ENCODE results near the gene HCAR2.

The HCAR2 gene

DNA sequence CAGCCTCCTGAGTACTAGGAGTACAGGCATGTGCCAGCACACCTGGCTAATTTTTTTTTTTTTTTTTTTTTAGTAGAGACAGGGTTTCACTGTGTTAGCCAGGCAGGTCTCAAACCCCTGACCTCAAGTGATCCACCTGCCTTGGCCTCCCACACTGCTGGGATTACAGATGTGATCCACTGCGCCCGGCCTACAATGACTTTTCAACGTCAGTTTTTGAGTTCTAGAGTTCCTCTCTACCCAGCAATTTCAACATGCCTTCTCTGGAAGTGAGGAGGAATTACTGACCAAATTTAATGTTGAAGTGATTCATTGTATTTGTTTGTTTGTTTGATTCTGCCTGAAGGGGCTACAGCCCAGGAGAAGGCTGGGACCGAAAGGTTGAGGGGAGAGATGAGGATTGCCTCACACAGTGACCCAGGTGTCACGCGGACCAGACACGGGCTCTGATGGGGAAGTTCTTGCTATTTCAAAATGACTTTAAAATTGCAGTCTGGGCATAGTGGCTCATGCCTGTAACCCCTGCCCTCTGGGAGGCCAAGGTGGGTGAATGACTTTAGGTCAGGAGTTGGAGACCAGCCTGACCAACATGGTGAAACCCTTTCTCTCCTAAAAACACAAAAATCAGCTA lies 40.9 kb upstream of the HCAR2 start:
- H3K4me3 ChIP-seq (ENCODE audit: low read depth, low read length): no peak overlapping the region
- no peaks in the 10 kb centered on the region for H3K36me3 ChIP-seq
- no peak for DNase-seq
- H3K27me3 ChIP-seq: no peaks in the 10 kb centered on the region
- TF ChIP-seq, protein P1, sequence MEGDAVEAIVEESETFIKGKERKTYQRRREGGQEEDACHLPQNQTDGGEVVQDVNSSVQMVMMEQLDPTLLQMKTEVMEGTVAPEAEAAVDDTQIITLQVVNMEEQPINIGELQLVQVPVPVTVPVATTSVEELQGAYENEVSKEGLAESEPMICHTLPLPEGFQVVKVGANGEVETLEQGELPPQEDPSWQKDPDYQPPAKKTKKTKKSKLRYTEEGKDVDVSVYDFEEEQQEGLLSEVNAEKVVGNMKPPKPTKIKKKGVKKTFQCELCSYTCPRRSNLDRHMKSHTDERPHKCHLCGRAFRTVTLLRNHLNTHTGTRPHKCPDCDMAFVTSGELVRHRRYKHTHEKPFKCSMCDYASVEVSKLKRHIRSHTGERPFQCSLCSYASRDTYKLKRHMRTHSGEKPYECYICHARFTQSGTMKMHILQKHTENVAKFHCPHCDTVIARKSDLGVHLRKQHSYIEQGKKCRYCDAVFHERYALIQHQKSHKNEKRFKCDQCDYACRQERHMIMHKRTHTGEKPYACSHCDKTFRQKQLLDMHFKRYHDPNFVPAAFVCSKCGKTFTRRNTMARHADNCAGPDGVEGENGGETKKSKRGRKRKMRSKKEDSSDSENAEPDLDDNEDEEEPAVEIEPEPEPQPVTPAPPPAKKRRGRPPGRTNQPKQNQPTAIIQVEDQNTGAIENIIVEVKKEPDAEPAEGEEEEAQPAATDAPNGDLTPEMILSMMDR (IDR thresholded peaks at IDR 0.05; ENCODE audit: low read depth, low read length): no peak
- no peaks in the 10 kb centered on the region for H3K9me3 ChIP-seq
- H3K4me1 ChIP-seq: no peaks in the 10 kb centered on the region

DNA sequence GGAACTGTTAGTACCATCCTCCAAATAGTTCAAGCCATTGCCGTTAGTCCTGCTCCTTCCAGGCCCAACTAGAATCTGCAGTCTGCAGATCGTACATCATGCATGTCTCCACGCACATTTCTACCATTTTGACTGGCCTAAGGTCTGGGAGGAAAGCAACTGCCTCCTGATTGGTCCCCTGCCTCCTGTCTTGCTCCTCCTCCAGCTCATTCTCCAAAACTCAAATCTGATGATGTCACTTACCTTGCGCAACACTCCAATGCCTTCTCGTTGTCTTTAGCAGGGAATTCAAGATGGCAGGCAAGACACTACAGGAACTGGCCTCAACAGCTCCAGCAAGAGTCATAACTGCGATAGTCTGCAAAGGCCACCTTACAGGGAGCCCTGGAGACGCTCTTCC lies 37.2 kb upstream of the HCAR2 start:
- Histone ChIP-seq H3K4me1 (no peaks in the 10 kb centered on the region), H3K27me3 (no peaks in the 10 kb centered on the region), H3K9me3 (no peaks in the 10 kb centered on the region), H3K4me3 (ENCODE audit: low read depth, low read length) (no peak overlapping the region), H3K36me3 (no peaks in the 10 kb centered on the region)
- TF ChIP-seq, protein P1 (IDR thresholded peaks at IDR 0.05; ENCODE audit: low read depth, low read length): no peak
- no peak for DNase-seq

DNA sequence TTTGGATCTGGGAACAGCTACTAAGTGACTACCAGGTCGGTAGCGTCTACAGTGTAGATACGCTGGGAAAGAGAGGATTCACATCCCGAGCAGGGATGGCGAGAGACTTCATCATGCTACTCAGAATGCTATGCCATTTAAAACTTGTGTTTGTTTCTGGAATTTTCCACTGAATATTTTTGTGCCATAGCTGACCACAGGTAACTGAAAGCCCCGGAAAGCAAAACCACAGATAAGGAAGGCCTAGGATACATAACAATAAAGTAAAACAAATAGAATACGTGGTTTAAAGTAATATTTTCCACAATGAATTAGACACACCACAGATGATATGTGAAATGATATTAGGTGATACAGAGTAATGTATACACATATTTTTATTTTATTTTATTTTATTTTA lies 35.4 kb upstream of the HCAR2 start:
- H3K36me3 ChIP-seq: no peaks in the 10 kb centered on the region

DNA sequence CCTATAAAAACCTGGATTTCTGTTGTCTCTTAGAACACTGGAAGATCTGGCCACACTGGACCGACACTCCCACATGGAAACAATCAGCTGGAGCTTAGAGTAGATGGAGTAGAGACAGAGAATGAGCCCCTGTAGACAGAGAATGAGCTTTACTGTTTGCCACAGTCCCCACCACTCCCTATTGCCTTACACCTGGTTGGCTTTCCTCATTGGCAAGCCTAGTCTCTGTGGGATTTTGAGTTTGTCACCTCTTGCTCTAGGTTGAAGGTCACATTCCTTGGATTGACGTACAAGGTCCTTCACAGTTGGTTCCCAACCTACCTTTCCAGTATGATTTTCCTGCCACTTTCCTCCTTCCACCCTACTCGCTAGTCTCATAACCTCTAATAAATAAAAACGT lies 29.5 kb upstream of the HCAR2 start:
- Histone ChIP-seq H3K36me3 (no peaks in the 10 kb centered on the region), H3K4me1 (peaks cover 2% of the 10 kb centered on the region; the same call in 1 of the 2 replicates), H3K9me3 (no peaks in the 10 kb centered on the region), H3K4me3 (ENCODE audit: low read depth, low read length) (no peak overlapping the region), H3K27me3 (no peaks in the 10 kb centered on the region)
- TF ChIP-seq, protein P1 (IDR thresholded peaks at IDR 0.05; ENCODE audit: low read depth, low read length): no peak
- DNase-seq: no peak

More for the DNA sequence above, 35.4 kb upstream of the HCAR2 start:
- H3K4me3 ChIP-seq (ENCODE audit: low read depth, low read length): no peak overlapping the region
- H3K4me1 ChIP-seq: no peaks in the 10 kb centered on the region
- H3K27me3 ChIP-seq: no peaks in the 10 kb centered on the region
- TF ChIP-seq, protein P1 (IDR thresholded peaks at IDR 0.05; ENCODE audit: low read depth, low read length): no peak
- no peak for DNase-seq
- H3K9me3 ChIP-seq: no peaks in the 10 kb centered on the region

DNA sequence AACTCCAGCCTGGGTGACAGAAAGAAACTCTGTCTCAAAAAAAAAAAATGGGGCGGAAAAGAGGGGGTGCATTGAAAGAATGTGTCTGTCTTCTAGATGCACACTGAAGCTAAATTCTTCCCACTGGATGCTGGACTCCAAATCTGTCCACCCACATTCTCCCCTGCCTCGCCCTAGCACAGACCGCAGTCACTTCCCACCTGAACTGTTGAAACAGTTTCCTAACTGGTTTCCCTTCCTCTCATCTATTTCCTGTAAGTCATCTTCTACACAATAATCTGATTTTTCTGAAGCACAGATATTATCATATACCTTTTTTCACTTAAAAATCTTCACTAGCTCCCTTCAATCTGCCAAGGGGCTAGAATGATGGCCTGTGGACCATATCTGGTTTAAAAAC lies 29.0 kb upstream of the HCAR2 start:
- DNase-seq: no peak
- H3K9me3 ChIP-seq: no peaks in the 10 kb centered on the region
- H3K27me3 ChIP-seq: no peaks in the 10 kb centered on the region
- H3K4me1 ChIP-seq: peaks cover 2% of the 10 kb centered on the region; the same call in 1 of the 2 replicates
- no peak overlapping the region for H3K4me3 ChIP-seq (ENCODE audit: low read depth, low read length)
- no peaks in the 10 kb centered on the region for H3K36me3 ChIP-seq
- TF ChIP-seq, protein P1 (IDR thresholded peaks at IDR 0.05; ENCODE audit: low read depth, low read length): no peak

DNA sequence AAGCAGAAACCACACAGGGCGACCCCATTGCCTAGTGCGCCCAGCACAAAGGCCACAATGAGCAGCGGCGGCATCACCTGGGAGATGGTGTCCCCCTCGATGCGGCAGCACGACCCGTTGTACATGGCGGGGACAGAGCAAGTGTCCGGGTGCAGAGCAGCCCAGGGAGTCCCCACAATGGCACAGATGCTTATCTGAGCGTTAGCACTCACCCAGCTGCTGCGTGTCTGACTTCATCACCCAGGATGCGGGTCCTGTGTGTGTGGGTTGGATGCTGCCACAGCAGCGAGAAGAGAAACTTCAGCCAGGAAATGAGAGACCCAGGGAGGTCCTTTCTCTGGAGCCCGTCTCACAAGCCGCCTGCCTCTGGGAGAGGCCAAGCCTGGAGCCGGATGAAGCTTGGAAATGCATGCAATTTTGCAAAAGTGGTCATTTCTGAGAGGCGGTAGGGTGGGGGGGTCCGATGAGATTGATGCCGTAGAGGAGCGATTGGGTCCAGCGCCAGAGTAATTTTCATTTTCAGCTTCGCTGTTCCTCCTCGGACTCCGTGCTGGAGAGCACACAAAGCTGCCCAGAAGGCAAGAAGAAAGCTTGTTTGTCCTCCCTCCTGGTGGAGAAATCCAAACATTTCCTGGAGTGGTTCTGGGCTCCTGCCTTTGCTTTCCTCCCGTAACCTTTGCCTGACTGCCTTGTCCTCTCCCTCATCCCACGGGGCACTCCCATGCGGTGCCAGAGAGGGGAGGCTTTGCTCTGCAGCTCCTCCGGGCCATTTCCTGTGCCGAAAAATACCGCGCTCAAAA lies 27.3 kb upstream of the HCAR2 start, which contains the start of gene HCAR1:
TSS of gene HCAR1 (minus strand) at position 630 of the 800 bp plus-strand sequence. CDS start at position 125, 505 bp downstream.
- Histone ChIP-seq H3K4me1 (peaks cover 2% of the 10 kb centered on the region; the same call in 1 of the 2 replicates), H3K4me3 (ENCODE audit: low read depth, low read length) (no peak within 1 kb of the TSS), H3K36me3 (no peaks in the 10 kb centered on the region), H3K27me3 (no peaks in the 10 kb centered on the region), H3K9me3 (no peaks in the 10 kb centered on the region)
- no peak for DNase-seq
- TF ChIP-seq, protein P1 (IDR thresholded peaks at IDR 0.05; ENCODE audit: low read depth, low read length): no peak

Data from BE2C (cell line).